Measurements from ENCODE around the gene UBE2G2.

Gene UBE2G2, protein sequence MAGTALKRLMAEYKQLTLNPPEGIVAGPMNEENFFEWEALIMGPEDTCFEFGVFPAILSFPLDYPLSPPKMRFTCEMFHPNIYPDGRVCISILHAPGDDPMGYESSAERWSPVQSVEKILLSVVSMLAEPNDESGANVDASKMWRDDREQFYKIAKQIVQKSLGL

DNA sequence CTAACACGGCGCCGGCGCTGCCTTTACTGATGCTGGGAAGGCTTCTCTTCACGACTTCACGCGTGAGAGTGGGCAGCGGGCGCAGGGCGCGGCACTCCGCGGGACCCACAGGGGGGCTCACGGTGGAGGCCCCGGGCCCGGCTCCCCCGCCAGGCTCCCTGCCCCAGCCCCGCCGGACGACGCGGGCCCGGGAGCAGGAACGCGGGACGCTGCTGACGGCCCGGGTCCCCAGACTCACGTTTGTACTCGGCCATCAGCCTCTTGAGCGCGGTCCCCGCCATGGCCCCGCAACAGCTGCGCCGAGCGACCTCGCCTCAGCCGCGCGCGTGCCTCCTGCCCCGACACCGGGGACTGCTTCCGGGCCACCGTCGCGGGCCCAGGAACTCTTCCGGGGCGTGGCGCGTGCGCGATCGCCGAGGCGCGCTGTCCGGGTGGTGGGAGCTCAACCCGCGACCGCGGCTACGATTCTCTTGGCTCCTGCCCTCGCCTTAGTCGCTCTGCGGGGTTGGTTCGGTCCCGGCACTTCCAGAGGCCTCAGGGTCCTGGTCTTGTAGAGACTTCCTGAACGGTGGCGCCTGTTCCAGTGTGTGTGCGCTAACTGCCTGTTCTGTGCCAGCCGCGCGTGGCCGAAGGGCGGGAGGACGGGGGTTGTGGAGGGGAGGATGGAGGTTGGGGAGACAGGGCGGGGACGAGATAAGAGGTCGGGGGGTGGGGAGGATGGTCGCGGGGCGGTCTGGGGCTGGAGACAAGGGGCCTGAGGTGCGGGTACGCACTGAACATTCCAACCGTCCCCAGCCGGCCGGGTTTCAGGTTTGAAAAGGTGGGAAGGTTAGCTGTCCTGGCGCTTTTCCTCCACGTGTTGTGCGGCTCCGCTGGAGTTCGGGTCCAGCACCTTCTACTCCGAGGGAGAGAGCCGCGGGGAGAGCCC is at the start of gene UBE2G2:
Gene UBE2G2, minus strand, starts transcription at position 353 of the 928 bp plus-strand sequence. Its CDS starts 72 bp downstream, at position 281.
- DNase-seq (ENCODE audit: low spot score) (peak; percentile 93), FAIRE-seq (no peak)

DNA sequence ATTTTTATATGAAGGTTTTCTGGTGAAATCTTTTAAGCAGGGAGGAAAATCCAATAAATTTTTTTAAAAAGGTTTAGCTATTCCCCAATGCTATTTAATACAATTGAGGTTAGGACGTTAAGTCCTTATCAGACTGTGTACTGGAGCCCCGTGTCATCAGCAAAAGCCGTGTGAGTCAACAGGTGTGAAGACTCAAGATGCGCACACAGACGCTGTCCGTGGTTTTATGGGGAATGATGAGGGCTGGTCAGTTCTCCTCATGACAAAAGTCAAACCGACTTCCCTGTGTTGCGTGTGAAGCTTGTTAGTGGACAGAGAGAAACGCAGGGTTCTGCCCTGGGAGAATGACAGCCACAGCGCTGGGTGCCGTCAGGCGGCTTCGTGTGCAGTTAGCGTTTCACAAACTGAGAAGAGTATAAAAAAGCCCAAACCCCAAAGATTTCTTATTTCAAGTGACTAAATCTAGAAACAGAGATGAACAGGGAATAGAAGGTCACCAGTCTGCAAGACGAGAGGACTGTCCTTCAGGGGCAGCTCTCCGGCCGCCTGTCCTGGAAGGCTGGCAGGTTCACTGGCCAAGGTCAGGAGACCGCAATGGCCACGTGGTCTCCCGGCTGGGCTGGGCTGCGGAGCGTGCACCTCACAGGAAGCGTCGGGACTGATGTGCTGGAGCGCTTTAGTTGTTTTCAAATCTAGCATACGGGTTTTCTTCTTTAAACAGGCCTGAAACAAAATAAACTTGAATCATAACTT is 49.5 kb upstream of the UBE2G2 start:
- FAIRE-seq = no peak
- no peak for DNase-seq (ENCODE audit: low spot score)

DNA sequence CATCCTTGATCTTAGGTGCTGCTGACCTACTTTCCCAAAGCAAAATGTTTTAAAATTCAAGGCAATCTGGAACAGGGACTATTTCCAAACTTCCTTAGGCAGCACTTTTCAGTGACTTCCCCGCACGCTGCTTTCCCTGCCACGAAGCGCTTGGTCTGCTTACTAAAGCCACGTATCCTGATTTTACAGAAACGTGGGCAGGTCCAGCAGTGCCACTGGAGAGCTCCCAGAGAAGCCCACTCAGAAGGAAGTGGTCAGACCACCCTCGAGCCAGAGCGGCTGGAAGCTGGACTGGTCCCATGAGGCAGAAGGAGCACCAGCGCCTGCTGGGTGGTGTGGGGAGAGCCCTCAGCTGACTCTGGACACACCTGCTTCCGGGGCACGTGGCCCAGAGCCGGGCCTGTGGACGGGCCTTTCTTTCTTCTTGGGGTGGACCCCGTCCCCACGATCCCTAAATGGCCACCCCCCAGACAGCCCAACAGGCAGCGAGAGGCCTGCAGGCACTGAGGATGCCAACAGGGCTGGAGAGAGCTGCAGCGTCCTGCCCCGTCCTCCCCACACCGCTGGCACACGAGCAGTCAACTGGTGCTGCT is 48.7 kb upstream of the UBE2G2 start:
- DNase-seq (ENCODE audit: low spot score) = no peak

DNA sequence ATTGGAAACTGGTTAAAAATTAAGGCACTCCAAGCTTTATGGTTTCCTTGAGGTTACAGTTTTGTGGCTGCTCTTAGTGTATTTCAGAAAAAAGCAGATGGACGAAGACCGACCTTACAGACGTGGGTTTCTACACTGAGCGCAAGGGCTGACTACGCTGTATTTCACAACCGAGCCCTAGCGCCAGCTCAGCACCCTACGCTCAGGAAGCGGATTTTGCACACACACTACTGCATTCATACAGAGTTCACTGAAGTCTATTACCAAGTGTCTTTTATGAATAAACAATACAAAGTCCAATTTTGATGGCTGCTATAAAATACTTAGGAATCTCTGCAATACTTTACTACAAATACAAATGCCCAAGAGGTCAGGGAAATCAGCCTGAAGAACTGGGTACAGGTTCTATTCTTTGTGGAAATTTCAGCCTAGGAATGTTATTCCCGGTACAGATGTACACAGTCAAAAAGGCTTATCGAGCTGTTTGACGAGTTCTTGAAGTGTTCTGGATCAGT is 48.1 kb upstream of the UBE2G2 start:
- DNase-seq (ENCODE audit: low spot score) (no peak), FAIRE-seq (no peak)

More for the DNA sequence above, 48.7 kb upstream of the UBE2G2 start:
- FAIRE-seq = no peak

DNA sequence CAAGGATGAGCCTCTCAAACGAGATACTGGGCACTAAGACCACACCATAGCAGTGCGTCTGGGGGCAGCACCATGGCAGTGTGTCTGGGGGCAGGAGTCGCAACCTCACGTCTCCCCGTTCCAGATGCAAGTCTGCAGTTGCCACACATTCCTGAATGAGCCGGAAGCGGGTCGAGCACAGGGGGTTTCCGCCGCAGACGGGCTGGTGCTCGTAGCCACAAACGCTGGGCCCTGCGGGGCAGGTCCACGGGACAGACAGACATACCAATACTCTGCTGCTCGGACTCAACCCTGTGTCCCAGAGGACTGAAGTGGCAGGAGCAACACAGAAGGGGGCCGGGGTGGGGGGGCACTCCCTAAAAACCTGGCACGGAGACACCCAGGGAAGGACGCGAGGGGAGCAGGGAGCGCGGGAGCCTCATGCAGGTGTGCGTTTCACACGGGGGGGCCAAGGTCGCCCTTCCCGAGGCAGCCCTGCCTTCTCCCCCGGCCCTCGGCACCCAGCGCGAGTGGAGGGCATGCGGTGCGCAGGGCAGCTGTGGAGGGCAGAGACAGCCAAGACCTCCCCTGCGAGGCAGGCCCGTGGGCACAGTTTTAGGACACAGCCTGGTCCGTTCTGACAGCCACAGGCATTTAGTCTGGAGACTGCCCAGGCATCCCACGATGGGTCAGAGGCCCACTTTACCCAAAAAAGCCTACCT is 47.4 kb upstream of the UBE2G2 start:
- no peak for DNase-seq (ENCODE audit: low spot score)
- no peak for FAIRE-seq

DNA sequence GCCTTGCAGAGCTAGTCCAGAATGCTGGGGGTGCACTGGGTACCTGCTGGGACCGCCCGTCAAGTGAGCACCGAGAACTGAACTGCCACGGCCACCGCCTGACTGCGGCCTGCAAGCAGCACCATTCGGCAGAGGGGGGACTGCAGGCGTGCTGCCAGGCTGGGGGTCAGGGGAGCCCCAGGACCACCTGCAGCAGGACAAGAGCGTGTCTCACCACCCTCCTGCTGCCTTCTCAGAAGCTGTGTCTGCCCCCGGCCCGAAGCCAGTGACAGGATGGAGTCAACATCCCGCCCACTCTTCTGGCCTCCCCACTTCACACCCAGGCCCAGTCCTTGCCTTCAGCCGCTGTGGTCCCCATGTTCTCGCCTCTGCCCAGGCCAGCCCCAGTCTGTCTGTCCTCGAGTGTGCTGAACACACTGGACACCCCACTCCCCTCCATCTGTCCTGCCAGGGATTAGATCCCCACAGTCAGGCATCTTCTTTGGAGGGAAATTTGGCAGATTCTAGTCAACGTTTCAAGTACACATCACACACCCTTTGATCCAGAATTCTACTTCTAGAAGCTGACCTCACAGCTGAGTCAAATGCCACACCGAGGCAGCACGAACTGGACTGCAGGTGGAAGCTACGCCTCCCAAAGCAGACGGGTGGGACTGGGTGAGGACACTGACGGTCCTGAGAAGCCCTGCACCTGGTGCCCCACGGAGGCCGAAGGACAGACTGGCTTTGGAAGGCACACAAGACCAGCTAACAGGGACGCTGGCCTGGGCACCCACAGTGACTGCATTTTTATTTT is 45.8 kb upstream of the UBE2G2 start:
- no peak for DNase-seq (ENCODE audit: low spot score)
- FAIRE-seq = no peak

DNA sequence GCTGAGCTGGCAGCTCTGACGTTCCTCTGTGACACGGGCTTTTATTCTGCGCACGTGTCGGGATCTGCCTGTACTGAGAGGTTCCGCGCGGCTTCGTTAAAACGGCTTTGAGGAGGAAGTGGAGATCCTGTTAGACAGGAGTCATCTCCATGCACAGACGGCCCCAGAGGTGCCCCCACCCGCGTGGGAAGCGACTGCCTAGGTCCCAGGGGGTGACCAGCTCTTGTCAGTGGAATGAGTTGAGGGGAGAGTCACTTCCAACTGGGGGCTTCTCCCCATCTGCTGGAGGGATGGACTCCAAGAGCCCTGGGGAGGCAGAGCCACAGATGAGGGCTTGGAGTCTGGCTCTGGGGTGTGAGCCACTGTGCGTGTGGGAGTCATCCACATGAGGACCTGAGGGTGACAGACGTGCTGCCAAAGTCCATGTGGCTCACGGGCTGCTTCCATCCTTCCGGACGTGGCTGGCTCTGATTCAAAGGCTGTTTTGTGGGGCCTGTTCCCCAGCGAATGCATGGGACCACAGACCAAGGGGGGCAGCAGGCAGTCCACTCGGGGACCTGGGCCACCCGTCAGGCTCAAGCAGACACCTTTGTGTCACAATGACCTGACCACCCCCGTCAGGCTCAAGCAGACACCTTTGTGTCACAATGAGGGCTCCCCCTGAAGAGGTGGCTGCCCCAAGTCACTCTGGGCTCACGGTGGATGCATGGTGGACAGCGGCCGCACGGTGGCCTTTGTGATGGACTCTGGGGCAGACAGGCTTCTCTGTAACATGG is 45.1 kb upstream of the UBE2G2 start:
- FAIRE-seq (no peak), DNase-seq (ENCODE audit: low spot score) (no peak)

DNA sequence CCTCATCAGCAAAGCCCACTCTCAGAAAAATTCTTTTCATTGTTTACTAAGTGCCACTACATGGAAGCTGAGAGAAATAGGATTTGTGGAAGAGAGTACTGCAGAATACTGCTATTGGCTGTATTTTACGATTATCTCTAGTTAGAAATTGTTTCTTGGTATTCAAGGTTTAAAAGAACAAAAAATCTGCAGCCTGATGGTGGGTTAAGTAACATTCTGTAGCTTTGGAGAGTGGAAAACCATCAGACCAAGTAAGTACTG is 44.5 kb upstream of the UBE2G2 start:
- no peak for DNase-seq (ENCODE audit: low spot score)
- no peak for FAIRE-seq

DNA sequence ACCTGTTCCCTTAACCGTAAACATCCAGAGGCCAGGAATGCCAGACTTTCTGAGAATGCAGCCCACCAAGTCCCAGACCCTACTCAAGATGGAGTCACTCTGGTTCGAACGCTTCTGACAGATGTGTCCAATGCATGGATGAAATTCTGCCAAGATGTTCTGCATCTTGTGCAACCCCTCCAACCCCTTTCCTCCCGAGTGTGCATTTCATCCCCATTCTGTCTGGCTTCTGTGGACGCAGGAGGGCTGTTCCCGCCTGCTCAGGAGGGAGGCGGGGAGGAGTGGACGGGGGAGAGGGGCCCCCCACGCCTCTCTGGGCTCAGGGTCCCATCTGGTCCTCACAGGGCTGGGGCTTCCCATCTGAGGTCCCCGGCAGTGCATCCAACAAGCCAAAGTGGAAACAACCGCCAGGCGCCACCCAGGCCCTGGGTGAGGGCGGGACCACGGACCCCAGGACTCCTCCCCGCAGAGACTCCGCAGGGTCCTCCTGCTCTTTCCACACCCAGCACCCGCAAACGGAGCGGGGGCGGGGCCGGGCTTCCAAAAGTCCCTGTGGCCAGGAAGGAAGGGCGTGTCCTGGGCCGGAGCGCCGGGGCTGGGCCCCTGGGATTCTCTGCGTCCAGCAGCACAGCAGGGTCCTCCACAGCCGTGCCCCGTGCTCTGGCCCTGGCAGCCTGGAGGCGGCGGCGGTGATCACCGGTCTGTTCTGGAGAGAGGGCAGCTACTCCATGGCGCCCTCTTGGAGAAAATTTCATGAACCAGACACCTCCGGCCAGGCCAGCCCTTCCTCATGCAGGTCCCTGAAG is 44.0 kb upstream of the UBE2G2 start:
- no peak for DNase-seq (ENCODE audit: low spot score)
- FAIRE-seq = no peak

DNA sequence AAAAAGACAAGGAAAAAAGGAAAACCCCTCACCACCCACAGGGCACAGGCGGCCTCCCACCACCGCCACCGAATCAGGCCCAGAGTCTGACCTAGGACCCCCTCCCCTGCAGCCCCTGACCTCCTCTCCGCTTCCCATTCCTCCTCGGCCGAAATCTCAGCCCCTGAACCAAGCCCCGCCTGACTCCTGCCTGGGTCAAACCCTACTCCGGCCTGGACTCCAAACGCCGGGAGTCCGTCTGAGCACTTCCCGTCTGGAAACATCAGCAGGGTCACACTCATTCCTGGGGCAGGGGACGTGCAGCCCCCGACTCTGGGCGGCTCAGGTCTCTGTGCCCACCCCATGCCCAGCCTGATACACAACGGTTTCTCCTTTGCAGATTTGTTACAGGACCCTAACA is 42.6 kb upstream of the UBE2G2 start:
- FAIRE-seq = no peak
- no peak for DNase-seq (ENCODE audit: low spot score)

DNA sequence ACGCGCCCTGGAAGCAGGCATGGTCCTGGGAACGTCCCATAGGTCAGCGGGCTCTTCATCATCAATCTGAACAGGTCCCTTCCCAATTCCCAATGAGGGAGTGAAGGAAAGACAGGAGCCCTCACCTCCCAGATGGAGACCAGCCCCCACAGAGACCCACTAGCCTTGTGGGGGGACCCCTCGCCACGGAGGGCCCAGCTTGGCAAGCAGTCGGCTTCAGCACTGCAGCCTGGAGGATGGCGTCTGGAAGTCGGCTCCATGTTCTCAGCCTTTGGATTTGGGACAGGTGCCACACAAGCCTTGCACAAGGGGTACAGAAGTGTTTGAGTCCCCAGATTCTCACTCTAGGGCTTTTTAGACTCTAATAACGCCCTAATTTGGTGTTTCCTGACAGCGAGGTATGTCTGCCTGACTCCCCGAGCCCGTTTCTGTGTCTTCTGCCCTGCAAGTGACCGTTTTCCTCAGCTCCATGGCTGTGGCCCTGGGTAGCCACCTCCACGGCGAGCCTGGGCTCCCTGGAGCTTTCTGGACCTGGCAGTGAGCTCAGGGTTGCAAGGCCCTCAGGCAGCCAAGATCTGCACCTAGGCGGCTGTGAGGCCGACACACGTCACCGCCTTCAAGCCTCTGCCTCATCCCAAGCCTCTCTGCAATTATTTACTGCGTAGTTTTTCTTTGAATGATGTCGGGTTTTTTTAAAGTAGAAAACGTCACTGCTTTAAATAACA is 41.3 kb upstream of the UBE2G2 start:
- DNase-seq (ENCODE audit: low spot score) = no peak
- no peak for FAIRE-seq

DNA sequence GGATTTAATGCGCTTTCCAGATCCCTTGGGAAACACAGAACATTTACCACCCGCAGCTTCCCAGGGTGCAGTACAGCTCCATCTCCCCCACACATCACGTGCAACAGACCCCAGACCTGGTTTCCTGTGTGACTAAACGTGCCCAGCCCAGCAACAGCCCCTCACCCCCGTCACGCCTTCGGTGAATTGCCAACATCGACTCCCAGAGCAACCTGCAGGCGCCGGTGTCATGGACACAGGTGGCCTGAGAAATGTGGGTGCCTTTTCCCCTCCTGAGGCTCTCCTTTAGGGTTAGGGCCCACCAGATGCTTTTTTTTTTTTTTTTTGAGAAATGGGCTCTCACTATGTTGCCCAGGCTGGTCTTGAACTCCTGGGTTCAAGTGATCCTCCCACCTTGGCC is 40.5 kb upstream of the UBE2G2 start:
- no peak for FAIRE-seq
- no peak for DNase-seq (ENCODE audit: low spot score)

DNA sequence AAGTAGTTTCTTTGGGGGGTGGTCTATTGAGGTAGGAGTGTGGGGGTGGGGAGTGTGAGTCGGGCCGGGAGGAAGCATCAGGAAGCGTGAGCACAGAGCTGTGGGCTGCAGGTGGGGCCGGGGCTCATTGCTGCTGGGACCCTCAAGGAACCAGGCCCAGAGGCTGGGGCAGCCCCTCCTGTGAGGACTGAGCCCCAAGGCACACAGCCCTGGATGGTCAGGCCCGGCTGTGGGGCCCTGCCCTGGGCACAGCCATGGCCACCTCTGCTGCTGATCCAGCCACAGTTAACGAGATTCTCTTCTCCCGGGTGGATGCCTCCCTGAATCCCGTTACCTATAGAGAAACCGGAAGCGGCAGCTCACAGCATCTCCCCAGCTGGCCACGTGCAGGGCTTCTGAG is 39.2 kb upstream of the UBE2G2 start:
- DNase-seq (ENCODE audit: low spot score) = no peak
- no peak for FAIRE-seq

DNA sequence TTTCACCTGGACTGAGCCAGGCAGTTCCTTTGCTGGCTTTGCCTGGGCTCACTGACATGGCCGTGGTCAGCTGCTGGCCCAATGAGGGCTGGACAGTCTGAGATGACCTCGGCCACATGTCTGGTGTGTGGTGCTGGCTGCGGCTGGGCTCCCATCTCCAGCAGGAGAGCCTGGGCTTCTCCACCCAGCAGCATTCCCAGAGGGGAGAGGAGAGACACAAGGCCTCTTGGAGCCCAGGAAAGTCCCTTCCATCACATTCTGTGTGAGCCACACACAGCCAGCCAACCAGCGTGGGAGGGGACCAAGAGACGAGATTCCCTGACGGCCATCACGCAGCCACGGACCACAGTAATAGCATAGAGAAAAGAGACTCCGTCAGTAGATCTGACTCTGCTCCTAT is 37.3 kb upstream of the UBE2G2 start:
- DNase-seq (ENCODE audit: low spot score) (no peak), FAIRE-seq (no peak)

DNA sequence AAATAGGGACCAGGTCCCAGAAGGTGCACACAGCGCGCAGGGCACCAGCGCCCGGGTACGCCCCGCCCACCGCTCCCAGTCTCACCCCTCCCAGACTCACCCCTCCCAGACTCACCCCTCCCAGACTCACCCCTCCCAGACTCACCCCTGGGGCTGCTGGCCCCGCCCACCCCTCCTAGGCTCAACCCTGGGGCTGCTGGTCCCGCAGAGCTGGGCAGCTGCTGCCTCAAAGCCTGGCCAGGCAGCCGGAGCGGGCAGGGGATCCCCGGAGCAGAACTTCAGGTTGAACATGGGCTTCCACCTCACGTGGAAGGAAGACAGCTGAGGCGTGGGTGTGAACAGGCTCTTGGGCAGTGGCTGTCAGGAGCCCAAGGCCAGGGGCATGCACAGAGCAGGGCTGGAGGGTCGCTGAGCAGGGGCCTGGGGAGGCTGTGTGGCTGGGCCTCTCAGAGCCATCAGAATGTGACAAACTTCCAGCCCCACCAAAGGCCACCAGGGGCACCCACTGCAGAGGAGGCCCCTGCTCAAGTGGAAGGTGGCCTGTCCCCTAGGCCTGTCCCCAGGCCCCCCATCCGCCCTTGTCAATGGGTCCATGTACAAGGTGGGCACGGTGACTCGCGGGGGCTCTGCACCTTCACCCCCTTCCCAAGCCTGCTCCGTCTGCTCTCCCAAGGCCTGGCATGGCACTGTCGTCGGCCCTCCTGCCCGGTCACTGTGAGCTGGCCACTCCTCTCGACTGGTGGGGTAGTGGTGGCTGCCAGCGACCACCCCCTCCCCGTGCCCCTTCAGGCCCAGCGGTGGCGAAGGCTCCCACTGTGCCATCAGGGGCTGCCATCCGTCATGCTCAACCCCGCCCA is 36.6 kb upstream of the UBE2G2 start:
- no peak for DNase-seq (ENCODE audit: low spot score)

DNA sequence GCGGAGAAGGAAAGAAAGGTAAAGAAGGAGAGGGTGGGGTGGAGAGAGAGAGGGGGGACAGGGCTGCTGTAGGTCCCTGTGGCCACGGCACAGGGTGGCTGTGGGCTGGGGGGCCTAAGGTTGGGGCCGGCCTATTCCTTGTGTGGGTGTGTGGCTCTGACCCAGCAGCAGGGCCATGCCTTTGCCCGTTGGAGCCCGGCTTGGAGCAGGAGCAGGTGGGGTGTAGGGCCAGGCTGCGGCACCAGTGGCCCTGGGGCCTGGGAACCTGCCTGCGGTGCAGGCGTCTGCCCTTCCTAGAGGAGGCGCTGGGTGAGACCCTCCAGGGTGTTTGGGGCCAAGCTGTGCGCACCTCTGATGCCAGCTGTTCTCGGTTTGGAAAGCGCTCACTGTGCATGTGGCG is 35.9 kb upstream of the UBE2G2 start:
- DNase-seq (ENCODE audit: low spot score) (no peak), FAIRE-seq (no peak)

More for the DNA sequence above, 36.6 kb upstream of the UBE2G2 start:
- FAIRE-seq = no peak
